HepG2 (cell line): ENCODE data around the gene CLEC16A. TPM values are rescaled to one million over a fixed set of nuclear protein-coding genes. Genes with fewer than 3 reads are reported as not detected.

Source experiments
- CHD4 ChIP-seq: fragments of 200-600 bp; sonication (generic); IDR thresholded peaks from 2 replicates; pipeline ENCODE4 v1.7.0; 2017; ENCODE audit warnings: mild to moderate bottlenecking, low read length, borderline replicate concordance
- HHEX ChIP-seq: IDR thresholded peaks from 2 replicates; pipeline ENCODE4 v1.6.1; 2016; ENCODE audit warnings: control low read depth
- MXI1 ChIP-seq: IDR thresholded peaks from 3 replicates; pipeline ENCODE4 v1.6.1; 2012; ENCODE audit warnings: low read depth, low read length, inconsistent platforms, borderline replicate concordance
- NFYC ChIP-seq: IDR thresholded peaks from 2 replicates; pipeline ENCODE4 v1.6.1; 2016; ENCODE audit warnings: missing genetic modification reagents, missing compliant biosample characterization
- NR2F2 ChIP-seq: IDR thresholded peaks from 2 replicates; pipeline ENCODE4 v1.6.1; 2012; ENCODE audit warnings: low read depth, inconsistent platforms, borderline replicate concordance
- PRPF4 ChIP-seq: fragments of 200-400 bp; formaldehyde crosslinking; IDR thresholded peaks from 2 replicates; pipeline ENCODE4 v1.6.1; 2016; ENCODE audit warnings: low read length, low read depth; ENCODE audit not compliant: poor library complexity, severe bottlenecking
- RFX1 ChIP-seq: fragments of 450-650 bp; IDR thresholded peaks from 2 replicates; pipeline ENCODE4 v1.6.1; 2017
- SCMH1 ChIP-seq: sonication (generic); formaldehyde crosslinking; IDR thresholded peaks from 2 replicates; pipeline ENCODE4 v1.9.0; 2021; ENCODE audit warnings: missing genetic modification reagents, mild to moderate bottlenecking, borderline replicate concordance
- SUZ12 ChIP-seq: fragments of 150-350 bp; IDR thresholded peaks from 2 replicates; pipeline ENCODE4 v1.6.1; 2014; ENCODE audit warnings: low read depth, low read length
- ZFP37 ChIP-seq: sonication (generic); formaldehyde crosslinking; IDR thresholded peaks from 2 replicates; pipeline ENCODE4 v1.4.0; 2020; ENCODE audit warnings: missing genetic modification reagents, borderline replicate concordance
- ZFYVE20 ChIP-seq: sonication (generic); formaldehyde crosslinking; IDR thresholded peaks from 2 replicates; pipeline ENCODE4 v1.8.0; 2023; ENCODE audit warnings: low read depth, mild to moderate bottlenecking, moderate library complexity, missing genetic modification reagents, borderline replicate concordance
- ZNF350 ChIP-seq: sonication (generic); formaldehyde crosslinking; IDR thresholded peaks from 2 replicates; pipeline ENCODE4 v1.4.0; 2020; ENCODE audit warnings: mild to moderate bottlenecking, low read depth, missing genetic modification reagents, borderline replicate concordance
- ZNF549 ChIP-seq: sonication (generic); formaldehyde crosslinking; IDR thresholded peaks from 2 replicates; pipeline ENCODE4 v1.5.0; 2020; ENCODE audit warnings: missing genetic modification reagents
- ZNF563 ChIP-seq: sonication (generic); formaldehyde crosslinking; IDR thresholded peaks from 2 replicates; pipeline ENCODE4 v1.8.0; 2022; ENCODE audit warnings: mild to moderate bottlenecking, moderate library complexity, missing genetic modification reagents
- ZNF660 ChIP-seq: sonication (generic); formaldehyde crosslinking; IDR thresholded peaks from 2 replicates; pipeline ENCODE4 v1.5.1; 2020; ENCODE audit warnings: mild to moderate bottlenecking, low read depth, missing genetic modification reagents, borderline replicate concordance
- polyA plus RNA-seq, 8 experiments: library from polyadenylated mRNA; depleted of rRNA in 3 of 8; stranded (reverse) in 7 of 8; unstranded in 1 of 8; fragments of >200 nt; fragmentation: Illumina TruSeq in 4 of 8; extraction: Trizol in 4 of 8; gene quantifications; 2 replicates each; pipeline versions ENCODE4 v1.2.1 to v1.2.3, GENCODE V29; 2011 to 2016; ENCODE audit warnings: low read depth in 4 of 8, missing spikeins in 1 of 8, mixed read lengths in 1 of 8; ENCODE audit not compliant: insufficient read depth in 1 of 8
- total RNA-seq, 5 experiments: library from RNA; depleted of rRNA; stranded (reverse); fragments of >200 nt; fragmentation: Illumina TruSeq; extraction: Trizol; gene quantifications; 2 replicates each; pipeline ENCODE4 v1.2.3, GENCODE V29; 2016; ENCODE audit warnings: low read depth in 1 of 5
- TF ChIP-seq, protein P1 (sequence below): sonication (generic); formaldehyde crosslinking; IDR thresholded peaks from 2 replicates; pipeline ENCODE4 v1.8.1; 2023; ENCODE audit warnings: missing genetic modification reagents, inconsistent platforms, borderline replicate concordance
- TF ChIP-seq, protein P2 (sequence below): sonication (generic); formaldehyde crosslinking; IDR thresholded peaks from 2 replicates; pipeline ENCODE4 v1.8.1; 2023; ENCODE audit warnings: mild to moderate bottlenecking, inconsistent platforms, moderate library complexity, missing genetic modification reagents, borderline replicate concordance
- TF ChIP-seq, protein P3 (sequence below): sonication (generic); formaldehyde crosslinking; IDR thresholded peaks from 2 replicates; pipeline ENCODE4 v1.4.0; 2020; ENCODE audit warnings: missing genetic modification reagents, borderline replicate concordance
- TF ChIP-seq, protein P4 (sequence below): sonication (generic); formaldehyde crosslinking; IDR thresholded peaks from 2 replicates; pipeline ENCODE4 v1.8.1; 2022; ENCODE audit warnings: low read depth, mild to moderate bottlenecking, missing genetic modification reagents

CLEC16A gene
- total and polyA plus RNA-seq, 2 of the 13 experiments (the other 11 are each of a cell fraction or from before 2014, with no cell fraction given): 8.5 to 10.3 TPM

DNA sequence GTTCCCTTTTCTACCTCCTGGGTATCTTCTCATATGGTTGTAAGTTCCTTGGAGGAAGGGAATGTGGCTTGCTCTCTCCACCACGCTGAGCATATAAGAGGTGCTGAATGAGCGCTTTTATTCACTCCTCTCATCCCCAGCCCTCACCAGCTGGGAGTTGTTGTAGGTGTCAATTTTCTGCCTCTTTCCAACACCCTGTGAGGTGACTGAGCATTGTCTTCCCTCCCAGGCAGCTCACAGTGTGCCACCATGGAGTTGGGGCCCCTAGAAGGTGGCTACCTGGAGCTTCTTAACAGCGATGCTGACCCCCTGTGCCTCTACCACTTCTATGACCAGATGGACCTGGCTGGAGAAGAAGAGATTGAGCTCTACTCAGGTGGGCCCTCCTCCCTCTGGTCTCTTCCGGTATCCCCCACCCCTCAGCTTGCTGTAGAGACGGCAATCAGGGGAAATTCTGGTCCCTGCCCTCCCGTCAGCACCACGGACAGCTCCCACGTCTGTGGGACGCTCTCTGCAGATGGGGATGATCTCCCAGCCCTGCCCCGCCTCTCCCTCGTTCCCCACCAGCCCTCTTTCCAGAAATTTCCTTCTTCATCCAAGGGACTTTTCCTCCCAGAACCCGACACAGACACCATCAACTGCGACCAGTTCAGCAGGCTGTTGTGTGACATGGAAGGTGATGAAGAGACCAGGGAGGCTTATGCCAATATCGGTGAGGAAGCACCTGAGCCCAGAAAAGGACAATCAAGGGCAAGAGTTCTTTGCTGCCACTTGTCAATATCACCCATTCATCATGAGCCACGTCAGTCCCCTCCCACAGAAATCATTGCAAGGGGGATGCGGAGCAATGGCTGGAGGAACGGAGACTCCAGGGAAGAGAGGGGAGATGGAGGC is 49.1 kb upstream of the CLEC16A start (continued):
- TF ChIP-seq, protein P1, sequence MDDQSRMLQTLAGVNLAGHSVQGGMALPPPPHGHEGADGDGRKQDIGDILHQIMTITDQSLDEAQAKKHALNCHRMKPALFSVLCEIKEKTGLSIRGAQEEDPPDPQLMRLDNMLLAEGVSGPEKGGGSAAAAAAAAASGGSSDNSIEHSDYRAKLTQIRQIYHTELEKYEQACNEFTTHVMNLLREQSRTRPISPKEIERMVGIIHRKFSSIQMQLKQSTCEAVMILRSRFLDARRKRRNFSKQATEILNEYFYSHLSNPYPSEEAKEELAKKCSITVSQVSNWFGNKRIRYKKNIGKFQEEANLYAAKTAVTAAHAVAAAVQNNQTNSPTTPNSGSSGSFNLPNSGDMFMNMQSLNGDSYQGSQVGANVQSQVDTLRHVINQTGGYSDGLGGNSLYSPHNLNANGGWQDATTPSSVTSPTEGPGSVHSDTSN (CRISPR knock-in tag): peak; percentile 85
- TF ChIP-seq, protein P2, sequence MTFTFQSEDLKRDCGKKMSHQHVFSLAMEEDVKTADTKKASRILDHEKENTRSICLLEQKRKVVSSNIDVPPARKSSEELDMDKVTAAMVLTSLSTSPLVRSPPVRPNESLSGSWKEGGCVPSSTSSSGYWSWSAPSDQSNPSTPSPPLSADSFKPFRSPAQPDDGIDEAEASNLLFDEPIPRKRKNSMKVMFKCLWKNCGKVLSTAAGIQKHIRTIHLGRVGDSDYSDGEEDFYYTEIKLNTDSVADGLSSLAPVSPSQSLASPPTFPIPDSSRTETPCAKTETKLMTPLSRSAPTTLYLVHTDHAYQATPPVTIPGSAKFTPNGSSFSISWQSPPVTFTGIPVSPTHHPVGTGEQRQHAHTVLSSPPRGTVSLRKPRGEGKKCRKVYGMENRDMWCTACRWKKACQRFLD: peak; percentile 90; the same call in 1 of the 2 replicates
- TF ChIP-seq PRPF4 (no peak), ZFP37 (peak; percentile 95), ZNF549 (no peak), ZNF350 (CRISPR knock-in tag) (peak; percentile 84), MXI1 (no peak; the same call in 2 of the 3 replicates), SUZ12 (no peak), ZFYVE20 (CRISPR knock-in tag) (peak; percentile 95; the same call in 1 of the 2 replicates), NR2F2 (no peak), HHEX (CRISPR knock-in tag) (no peak), RFX1 (no peak), CHD4 (no peak), SCMH1 (CRISPR knock-in tag) (no peak), NFYC (no peak), ZNF660 (peak; percentile 85; the same call in 1 of the 2 replicates), ZNF563 (peak; percentile 92; the same call in 1 of the 2 replicates)
- TF ChIP-seq, protein P3, sequence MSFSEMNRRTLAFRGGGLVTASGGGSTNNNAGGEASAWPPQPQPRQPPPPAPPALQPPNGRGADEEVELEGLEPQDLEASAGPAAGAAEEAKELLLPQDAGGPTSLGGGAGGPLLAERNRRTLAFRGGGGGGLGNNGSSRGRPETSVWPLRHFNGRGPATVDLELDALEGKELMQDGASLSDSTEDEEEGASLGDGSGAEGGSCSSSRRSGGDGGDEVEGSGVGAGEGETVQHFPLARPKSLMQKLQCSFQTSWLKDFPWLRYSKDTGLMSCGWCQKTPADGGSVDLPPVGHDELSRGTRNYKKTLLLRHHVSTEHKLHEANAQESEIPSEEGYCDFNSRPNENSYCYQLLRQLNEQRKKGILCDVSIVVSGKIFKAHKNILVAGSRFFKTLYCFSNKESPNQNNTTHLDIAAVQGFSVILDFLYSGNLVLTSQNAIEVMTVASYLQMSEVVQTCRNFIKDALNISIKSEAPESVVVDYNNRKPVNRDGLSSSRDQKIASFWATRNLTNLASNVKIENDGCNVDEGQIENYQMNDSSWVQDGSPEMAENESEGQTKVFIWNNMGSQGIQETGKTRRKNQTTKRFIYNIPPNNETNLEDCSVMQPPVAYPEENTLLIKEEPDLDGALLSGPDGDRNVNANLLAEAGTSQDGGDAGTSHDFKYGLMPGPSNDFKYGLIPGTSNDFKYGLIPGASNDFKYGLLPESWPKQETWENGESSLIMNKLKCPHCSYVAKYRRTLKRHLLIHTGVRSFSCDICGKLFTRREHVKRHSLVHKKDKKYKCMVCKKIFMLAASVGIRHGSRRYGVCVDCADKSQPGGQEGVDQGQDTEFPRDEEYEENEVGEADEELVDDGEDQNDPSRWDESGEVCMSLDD (CRISPR knock-in tag): peak; percentile 37; the same call in 1 of the 2 replicates
- TF ChIP-seq, protein P4, sequence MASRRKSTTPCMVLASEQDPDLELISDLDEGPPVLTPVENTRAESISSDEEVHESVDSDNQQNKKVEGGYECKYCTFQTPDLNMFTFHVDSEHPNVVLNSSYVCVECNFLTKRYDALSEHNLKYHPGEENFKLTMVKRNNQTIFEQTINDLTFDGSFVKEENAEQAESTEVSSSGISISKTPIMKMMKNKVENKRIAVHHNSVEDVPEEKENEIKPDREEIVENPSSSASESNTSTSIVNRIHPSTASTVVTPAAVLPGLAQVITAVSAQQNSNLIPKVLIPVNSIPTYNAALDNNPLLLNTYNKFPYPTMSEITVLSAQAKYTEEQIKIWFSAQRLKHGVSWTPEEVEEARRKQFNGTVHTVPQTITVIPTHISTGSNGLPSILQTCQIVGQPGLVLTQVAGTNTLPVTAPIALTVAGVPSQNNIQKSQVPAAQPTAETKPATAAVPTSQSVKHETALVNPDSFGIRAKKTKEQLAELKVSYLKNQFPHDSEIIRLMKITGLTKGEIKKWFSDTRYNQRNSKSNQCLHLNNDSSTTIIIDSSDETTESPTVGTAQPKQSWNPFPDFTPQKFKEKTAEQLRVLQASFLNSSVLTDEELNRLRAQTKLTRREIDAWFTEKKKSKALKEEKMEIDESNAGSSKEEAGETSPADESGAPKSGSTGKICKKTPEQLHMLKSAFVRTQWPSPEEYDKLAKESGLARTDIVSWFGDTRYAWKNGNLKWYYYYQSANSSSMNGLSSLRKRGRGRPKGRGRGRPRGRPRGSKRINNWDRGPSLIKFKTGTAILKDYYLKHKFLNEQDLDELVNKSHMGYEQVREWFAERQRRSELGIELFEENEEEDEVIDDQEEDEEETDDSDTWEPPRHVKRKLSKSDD: no peak
